HG02840 (cell line): Measurements from ENCODE around the gene TTLL10.

Experiments
- ATAC-seq: cut with Tn5 transposase; IDR thresholded peaks from one replicate; pipeline ENCODE4 v1.9.1; 2021; ENCODE audit warnings: mild to moderate bottlenecking, moderate library complexity, moderate number of reproducible peaks; ENCODE audit not compliant: unreplicated experiment, low FRiP score

Gene TTLL10

DNA sequence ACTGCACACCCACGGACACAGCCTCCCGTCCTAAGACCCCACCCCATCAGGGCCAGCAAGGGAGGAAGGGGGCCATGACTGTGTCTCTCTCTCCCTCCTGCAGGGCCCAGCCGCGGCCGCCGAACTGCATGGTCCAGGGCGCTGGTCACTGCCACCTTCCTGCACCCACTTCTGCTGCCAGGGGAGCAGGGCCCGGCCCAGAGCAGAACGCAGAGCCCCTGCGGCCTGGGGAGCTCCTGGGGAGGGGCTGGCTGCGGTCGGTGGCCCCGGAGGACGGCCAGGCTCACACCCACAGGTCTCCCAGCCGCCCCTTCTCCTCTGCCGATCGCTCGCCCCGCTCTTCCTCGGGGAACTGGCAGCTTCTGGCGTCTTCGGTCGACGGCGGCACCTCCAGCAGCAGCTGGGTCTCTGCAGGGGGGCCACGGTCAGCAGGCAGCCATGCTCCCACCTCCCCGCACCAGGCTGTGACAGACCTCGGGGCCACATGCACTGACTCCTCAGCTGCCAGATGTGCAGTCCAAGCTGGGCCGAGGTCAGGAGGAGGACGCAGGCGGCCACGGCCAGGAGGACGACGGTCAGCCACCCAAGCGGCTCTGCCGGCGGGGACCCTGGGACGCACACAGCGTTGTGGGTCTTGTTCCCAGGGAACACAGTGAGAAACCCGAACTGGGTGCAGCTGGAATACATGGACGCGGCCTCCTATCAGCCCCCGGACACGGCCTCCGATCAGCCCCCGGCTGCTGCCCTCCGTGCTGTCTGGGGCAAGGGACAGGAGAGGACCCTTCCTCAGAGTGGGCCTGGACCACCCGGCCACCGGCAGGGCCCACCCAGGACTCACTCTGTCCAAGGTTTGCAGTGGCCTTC, 30.1 kb downstream of the TTLL10 start:
- no peak for ATAC-seq

DNA sequence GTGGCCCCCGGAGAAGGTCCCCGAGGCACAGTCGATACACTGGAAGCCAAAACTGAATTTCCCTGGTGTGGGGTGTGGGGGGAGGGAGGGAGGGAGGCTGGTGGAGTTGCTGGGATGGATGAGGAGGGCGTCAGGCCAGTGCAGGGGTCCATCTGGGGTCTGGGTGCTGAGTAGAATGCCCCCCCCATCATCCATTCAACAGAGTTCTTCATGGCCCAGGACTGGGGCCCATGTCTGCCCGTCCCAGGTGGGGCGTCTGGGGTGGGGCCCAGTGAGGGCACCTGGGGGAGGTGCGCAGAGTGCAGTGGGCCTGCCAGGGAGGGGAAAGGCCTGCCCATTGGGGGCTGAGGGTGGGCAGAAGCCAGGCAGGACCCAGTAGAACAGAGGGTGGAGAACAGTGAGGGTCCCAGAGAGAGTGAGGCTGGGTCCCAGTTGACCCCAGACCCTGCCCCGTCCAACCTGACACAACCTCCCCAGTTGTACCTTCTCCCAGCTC, 30.8 kb downstream of the TTLL10 start:
- no peak for ATAC-seq

GRCh38 chr1:1204998-1205768, 31.5 kb downstream of the TTLL10 start:
- ATAC-seq: no peak

- no peak for ATAC-seq
Measured at GRCh38 chr1:1205769-1206375, 32.2 kb downstream of the TTLL10 start.

DNA sequence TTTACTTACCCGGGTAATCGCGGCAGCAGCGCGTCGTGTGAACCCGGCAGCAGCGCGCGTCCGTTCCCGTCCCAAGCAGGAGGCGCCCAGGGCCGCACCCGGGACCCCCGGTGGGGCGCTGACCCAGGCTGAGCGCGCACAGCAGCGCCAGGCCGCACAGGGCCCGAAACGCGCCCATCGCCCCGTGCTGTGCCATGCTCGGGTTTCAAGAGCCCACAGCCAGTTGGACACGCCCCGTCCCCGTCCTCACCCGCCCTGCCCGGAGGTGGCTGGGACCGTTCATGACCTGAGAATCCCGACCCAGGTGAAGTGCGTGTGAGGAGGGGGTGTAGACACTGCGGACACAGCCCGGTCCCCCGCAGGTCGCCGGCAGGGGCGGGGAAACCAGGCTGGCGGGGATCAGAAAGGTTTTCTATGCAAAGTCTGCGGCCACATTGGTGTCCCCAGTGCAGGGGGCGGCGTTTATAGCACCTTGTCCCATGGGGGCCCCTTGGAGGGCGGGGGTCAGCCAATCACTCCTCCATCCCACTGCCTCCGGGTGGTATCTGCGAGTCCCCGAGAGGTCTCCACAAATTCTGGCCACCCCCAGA, 32.8 kb downstream of the TTLL10 start, which contains the start of gene TNFRSF18:
Gene TNFRSF18 (minus strand): TSS at position 217 of the 590 bp plus-strand sequence. CDS start 21 bp downstream, at position 196.
- ATAC-seq: no peak

DNA sequence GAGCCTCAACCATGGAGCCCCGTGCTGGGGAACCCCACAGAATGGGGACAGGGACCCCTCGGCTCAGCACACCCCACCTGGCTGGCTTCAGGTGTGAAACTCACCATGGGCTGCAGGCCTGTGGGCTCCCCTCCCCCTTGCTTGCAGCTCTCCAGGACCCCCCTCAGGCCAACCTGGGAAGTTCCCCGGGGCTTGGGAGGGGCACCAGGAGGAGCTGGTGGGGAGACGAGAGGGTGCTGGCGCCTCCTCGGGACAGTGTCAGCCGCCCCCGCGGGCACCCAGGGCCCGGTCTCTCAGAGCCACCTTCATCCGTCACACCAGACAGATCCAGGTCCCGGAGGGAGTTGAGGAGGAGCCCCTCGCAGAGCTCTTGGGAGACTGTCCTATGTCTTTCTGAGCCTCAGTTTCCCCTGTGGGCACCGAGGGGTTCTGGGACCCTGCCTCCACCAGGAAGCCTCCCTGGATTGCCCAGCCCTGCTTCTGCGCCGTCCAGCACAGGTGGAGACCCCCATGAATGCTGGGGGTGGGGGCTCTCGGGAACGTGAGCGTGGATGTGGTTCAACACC, 33.4 kb downstream of the TTLL10 start:
- no peak for ATAC-seq

GRCh38 chr1:1207571-1207892, 33.9 kb downstream of the TTLL10 start:
- ATAC-seq: no peak

DNA sequence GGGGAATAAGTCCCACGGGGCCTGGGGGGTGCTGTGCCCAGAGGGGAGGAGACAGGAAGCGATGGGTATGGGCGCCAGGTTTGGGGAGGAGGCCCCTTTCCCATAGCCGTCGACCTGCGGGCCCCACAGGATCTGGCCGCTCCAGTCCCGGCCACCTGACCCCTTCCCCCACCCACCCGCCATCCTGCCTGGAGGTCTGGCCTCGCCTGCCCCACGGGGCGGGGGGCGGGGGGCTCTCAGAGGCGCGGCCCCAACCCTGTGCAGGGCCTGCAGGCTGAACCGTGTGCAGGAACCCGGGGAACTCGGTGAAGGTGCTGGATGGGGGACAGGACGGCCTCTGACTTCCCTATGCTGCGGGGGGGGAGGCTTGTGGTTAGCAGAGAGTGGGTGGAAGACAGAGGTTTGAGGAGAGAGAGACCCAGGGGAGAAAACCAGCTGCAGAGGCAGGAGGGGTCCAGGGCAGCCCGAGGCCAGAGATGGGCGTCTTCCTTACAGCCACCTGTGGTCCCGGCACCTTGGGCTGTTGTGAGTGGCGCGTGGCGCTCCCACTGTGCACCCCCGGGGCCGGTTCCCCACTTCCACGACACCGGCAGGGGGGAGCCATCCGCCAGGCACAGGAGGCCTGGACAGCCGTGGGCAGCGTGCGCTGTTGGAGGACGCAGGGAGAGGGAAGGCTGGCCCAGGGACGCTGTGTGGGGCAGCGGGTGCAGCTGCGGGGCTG, 35.2 kb downstream of the TTLL10 start:
- ATAC-seq: no peak

DNA sequence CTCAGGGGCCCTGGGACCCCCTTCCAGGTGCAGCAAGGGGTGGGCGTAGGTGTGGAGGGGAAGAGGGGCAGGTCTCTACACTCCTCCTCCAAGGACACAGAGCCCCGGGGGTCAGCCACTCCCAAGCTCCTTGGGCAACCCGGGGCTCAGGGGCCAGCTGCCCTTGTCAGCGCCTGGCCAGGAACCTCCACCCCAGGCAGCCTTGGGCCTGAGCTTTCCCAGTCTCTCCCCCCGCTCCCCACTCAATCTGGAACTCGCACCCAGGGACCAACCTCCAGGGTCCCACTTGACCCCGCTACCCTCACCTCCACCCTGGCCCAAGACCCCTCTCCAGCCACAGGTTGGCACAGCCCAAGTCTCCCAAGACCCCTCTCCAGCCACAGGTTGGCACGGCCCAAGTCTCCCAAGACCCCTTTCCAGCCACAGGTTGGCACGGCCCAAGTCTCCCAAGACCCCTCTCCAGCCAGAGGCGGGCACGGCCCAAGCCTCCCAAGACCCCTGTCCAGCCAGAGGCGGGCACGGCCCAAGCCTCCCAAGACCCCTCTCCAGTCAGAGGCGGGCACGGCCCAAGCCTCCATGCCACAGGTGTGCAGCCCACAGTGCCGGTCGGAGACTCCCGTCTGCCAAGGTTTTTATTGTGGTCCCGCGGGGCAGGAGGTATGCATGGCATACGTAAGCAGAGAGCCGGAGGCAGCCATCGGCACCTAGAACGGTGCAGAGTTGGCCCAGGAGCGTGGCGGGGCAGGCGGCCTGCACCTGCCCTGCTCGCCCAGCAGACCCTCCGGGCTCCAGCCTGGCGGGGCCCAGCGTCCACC, 37.3 kb downstream of the TTLL10 start:
- no peak for ATAC-seq

DNA sequence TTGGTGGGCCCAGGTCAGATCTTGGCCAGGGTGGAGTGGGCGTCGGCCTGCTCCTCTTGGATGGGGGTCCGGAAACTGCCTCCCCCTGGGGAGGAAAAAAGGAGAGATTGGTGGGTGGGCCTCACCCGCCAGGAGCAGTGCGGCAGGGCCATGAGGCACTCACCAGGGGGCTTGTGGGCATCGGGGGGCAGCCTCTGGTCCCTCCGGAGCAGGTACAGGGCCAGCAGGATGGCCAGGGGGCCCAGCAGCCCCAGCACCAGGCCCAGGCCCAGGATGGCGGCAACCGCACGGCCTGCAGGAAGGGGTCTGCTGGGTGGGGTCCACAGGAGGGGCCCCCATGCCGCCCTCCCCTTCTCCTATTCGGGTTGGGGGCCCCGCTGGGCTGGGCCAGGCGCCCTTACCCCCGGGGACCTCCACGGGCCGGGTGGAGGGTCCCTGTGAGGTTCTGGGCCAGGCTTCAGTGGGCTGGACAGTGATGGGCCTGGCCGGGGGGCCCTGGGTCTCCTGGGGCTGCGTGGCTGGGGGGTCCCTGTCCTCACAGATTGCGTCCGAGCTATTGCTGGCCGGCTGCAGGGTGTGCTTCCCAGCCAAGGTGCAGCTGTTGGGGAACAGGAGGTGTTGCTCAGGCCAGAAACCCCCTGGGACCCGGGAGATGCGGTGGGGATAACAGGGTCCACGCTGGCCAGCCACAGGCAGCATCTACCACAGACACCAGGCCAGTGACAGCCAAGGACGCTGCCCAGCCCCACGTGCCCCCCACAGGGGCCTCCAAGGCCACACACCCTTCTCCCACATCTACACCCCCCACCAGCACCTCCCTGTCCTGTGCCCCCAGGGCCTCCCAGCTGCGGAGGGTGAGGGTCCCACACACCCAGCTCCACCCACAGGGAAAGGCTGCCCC, 38.1 kb downstream of the TTLL10 start:
- no peak for ATAC-seq

DNA sequence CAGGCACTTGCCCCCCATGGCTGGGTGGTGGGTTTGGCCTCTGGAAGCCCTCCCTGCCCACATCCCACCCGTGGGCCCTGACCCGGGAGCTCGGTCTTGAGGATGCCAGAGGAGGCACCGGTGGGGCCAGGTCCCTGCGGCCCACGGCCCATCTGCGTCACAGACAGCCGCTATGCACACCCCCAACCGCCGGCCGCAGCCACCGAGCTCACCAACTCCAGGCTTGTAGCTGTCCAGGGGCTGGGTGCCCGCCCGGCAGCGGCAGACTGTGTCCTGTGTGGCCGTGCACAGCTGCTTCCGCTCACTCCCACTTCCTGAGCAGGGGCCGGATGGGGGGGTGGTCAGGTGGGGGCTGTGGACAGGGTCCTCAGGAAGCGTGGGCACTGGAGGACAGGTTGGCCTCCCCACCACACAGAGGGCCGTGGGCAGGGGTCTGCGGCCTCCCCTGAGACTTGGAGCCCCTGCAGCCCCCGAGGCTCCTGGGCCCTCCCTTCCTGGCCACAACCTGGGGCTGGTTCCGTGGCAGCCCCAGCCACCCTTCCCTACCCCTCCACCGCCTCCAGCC, 39.2 kb downstream of the TTLL10 start:
- ATAC-seq: no peak

DNA sequence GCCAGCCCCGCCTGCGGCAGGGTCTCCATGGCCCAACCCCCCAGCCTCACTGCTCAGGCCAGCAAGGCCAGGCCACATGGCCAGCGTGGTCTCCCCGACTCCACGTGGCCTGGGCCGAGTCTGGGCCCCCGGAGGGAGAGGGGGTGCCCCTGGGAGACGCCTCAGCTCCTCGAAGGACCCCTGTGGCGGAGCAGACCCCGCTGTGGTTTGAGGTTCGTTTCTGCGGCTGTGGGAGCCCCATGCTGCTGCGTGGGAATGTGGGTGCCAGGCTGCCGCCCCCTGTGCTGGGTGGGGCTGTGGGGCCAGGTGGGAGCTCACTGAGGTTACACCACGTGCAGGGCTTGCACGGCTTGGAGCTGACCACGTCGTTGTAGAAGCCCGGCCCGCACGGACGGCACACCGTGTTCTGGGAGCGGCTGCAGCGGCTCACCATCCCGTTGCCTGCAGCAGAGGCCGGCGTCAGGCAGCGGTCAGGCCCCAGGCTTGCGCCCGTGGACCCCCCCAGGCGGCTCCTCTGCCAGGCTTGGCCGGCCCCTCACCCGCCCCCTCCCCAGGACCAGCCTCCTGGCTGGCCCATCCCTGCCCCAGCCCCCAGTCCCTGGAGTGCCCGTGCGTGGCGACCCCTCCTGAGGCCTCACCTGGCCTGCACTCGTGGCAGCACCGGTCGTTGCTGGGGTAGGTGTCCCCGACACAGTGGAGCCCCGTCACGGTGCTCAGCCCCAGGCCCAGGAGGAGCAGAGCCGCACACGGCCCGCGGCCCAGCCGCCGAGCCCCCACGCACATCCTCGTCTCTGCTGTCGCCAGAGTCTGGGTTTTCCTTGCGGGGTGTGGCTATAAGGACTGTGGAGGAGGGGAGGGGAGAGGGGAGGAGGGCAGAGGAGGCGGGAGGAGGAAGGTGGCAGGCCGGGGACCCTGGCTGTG, 39.9 kb downstream of the TTLL10 start, which contains the start of gene TNFRSF4:
Gene TNFRSF4 (minus strand): TSS at position 809 of the 921 bp plus-strand sequence. CDS start 26 bp downstream, at position 783.
- ATAC-seq: no peak

DNA sequence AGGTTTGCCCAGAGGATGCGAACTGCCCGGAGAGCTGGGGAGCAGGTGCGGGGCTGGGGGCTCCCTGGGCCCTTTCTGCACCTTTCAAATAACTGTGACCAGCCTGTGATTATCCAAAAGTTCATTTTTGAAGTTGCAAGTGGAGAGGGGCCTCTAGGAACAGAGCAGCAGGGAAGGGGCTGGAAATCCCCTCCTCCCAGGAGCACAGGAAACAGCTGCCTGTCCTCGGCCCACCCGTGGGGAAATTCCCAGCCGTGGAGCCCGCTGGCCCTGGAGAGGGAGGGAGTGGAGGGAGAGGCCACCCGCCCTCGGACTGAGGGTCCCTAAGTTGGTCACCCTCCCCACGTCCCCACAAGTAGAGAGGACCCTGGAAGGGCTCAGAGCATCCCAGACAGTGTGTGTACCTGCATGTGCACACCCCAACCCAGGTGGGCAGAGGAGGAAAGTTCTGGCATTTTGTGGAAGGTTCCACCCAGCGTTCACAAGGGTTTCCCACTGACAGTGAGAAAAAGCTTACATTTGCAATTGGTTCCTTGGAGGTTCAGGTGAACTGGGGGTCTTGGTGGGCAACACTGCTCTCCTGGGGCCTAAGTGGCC, 41.5 kb downstream of the TTLL10 start:
- no peak for ATAC-seq

DNA sequence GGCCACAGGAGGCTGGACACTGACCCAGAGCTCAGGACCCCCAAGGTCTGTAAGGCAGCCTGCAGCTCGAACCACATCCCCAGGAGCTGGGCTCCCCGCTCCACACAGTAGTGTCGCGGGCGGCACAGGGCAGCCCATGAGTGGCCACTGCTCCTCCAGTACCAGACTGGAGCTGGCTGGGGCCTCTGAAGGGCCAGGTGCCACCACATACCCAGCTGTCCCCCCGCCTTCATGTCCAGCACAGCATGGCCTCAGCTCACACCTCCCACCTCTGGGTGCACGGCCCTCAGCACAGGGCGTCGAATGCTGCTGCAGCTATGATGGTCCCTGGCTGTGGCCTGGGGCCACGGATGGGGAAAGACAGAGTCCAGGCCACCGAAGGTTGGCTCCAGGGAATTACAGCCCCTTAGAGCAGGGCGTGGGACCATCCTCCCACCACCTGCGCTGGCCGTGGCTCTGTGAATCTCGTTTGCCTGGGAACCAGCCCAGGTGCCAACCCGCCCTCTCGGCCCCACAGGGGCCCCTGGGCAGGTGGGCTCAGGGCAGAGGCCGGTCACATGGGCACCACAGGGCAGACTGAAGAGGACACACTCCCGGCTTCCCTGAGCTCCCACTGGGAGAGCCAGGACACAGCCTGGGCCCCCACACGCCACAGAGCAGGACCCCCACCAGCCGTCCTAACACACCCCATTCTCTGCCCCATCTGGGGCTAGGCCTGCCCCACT, 42.4 kb downstream of the TTLL10 start:
- ATAC-seq: no peak
